Daoy (cell line): ENCODE results near the gene DOLPP1. TPM values are rescaled to one million over a fixed set of nuclear protein-coding genes. Genes with fewer than 3 reads are reported as not detected.

Source experiments
- DNase-seq: peaks from one replicate; pipeline ENCODE4 v3.0.0-alpha.2; 2015; ENCODE audit warnings: low read depth
- total RNA-seq: library from RNA; depleted of rRNA; stranded (reverse); fragments of >200 nt; shearing (Covaris generic); gene quantifications from 2 replicates; pipeline ENCODE4 v1.2.3, GENCODE V29; 2014

Gene DOLPP1
- total RNA-seq, 1 experiment from 2014 or later: 19.5 TPM

DNA sequence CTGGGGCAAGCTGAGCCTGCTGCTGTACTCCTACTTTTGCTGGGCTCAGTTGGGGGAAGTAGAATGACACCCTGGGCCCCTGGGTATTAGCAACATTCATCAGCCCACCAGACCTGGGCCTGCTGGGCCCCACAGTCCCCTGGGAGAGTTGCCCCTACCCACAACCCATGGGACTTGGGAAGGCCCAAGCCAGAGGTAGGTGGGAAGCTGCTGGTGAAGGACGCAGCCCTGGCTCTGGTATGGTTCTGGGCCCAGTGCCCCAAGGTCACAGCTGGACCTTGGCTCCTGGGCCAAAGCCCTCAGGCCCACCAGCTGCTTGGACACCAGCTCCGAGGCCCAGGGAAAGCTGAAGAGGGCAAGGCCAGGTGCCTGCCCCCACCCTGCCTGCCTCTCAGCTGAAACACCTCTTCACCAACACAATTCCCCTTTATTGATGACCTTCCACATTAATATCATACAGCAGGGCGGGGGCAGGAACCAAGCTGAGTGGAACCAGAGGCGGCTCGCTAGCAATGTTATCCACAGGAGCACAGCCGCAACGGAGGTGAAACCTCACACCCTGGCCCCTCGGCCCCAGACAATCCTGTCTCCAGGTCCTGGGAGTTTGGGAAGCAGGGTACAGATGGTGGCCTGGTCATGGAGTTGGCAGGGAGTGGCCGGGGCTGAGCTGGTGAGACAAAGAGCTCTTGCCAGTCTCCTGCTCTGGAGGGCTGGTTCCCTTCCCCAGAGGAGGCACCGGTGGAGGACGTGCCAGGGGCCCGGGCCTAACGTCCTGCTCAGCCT lies 13.7 kb downstream of the DOLPP1 start:
- DNase-seq: no peak

DNA sequence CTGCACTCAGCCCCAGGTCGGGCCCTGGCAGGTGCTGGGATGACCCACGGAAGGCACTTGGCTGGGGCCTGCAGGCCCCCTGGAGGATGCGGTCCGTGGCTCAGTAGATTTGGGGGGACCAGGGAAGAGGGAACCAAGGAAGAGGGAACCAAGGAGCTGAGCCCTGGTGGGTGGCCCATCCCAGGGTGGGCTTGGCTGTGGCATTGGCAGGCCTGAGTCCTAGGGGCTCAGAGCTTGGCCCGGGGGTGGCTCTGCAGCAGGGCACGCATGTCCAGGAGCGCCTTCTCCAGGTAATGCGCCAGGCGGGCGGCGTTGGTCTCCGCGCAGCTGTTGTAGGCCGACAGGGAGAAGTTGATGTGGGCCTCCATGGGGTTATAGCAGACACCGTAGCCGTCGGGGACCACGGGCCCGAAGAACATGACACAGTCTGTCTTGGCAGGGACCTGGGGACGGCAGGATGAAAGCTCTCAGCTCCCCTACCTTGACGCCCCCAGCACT lies 14.3 kb downstream of the DOLPP1 start:
- no peak for DNase-seq

DNA sequence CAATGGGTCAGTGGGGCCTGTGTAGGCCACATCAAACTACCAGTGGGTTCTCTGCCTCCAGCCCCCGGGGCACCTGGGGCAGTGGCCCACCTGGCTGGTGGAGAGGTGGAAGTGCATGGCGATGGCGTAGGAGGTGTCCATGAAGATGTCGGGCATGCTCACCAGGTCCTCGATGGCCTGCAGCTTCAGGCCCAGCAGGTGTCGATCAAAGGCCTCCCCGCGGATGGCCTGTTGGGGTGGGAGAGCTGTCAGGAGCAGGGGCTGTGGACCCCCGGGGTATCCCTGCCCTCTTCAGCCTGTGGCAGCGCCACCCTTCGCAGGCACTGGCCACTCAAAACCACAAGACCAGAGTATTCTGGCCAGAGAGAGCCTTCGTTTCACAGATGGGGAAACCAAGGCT lies 15.0 kb downstream of the DOLPP1 start:
- no peak for DNase-seq

DNA sequence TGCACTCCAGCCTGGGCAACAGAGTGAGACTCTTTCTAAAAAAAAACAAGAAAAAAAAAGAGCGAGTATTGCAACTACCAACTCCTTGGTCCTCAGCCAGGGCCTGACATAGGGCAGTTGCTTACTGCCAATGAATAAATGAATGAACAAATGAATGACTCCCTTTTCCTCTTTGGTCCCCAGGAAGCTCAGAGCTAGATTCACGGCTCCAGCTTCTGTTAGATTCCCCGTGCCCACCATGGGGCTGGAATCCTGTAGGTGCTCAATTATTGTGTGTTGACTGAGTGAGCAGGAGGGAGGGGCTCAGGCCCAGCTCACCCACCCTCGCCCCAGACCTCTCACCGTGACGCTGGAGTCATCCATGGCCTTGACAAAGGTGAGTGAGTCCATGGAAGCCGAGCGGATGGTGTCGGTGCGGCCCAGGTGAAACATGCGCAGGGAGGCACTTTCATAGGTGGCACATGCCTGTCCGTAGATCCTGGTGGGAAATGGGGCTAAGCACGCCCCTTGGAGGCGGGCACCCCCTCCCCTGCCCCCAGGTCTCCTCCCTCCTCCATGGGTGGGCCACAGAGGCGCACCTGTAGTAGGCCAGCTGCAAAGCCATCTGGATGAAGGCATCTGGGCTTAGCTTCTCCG lies 16.9 kb downstream of the DOLPP1 start:
- no peak for DNase-seq

DNA sequence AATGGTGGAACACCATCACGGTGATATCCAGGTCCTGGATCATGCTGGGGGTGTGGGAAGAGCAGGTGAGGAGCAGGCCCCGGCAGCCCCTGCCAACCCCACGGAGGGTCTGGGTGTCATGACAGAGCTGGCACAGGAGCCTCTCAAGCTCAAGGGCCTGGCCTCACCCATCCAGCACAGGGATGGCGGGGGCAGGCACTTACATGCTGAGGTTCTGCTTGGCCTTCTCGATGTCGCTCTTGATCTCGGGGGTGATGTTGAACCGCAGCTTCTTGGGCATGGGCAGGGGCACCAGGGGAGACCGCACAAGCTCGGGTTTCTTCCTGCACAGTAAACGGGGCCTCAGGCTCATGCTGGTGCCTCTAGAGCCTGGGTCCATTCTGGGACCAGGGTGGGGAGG lies 17.4 kb downstream of the DOLPP1 start:
- DNase-seq: no peak

DNA sequence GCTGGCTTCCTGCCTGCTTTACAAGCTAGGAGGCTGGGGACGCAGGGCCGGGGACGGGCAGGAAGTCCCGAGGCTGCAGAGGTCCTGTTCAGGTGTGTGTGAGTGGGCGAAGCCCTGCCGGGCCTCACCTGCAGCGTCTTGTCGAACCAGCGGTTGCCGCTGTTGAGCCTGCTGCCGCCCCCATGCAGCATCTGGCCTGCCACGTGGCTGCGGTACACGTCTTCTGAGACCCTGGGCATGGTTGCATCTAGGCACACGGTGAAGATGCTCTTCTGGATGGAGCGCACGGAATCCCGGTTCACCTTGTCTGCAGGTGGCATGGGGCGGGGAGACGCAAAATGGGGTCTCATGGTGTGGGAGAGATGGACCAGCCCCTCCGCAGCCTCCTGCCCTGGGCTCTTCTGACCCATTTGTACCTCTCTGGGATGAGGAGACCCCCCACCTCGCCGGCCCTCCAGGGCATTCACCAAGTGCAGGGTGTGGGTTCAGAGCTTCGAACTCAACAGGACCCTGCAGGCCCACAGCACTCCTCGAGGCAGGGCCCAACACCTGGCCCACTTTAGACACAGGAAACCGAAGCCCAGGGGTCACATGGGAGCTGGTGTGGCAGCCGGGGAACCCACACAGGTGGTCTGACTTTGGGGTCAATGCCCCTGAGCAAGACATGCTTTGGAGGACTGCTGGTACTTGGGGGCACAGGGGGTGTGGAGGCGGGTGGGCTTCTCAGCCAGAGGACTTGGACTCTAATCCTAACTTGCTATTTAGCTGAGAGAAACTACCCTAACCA lies 19.7 kb downstream of the DOLPP1 start:
- no peak for DNase-seq

DNA sequence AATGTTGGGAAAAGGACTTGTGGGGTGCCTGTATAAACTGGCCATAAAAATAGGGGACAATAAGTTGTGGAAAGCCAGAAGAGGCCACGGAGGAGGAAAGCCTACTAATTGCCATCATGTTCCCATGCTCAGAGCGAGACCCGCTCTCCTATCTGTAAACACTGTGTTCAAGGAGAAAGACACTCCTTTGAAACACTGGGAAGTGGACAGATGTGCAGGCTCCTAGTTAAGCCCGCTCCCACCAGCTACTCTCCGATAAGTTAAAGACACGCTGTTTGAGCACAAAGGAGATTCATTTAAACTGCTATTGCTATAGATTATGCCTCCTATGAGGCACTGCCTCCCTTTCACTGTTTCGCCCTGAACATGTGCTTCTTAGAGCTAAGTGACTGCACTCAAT lies 20.4 kb downstream of the DOLPP1 start:
- DNase-seq: no peak

DNA sequence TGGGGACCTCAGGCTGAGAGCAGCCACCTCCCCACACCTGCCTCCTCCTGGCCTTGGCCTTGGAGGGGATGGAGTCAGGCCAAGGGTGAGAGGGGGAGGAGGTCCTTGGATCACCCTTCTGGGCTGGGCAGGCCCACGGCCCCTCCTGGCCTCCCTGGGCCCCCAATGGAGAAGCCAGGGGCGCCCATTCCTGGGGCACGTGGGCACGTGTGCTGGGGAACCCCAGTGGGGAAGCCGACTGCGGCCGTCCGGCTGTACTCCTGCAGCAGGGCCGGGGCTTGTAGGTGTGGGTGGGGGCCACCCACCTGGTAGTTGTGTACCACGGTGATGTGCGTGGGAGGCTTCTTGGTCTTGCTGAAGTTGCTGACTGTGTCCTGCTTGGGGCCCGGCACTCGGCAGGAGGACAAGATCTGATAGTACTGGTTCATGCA lies 21.2 kb downstream of the DOLPP1 start:
- no peak for DNase-seq

DNA sequence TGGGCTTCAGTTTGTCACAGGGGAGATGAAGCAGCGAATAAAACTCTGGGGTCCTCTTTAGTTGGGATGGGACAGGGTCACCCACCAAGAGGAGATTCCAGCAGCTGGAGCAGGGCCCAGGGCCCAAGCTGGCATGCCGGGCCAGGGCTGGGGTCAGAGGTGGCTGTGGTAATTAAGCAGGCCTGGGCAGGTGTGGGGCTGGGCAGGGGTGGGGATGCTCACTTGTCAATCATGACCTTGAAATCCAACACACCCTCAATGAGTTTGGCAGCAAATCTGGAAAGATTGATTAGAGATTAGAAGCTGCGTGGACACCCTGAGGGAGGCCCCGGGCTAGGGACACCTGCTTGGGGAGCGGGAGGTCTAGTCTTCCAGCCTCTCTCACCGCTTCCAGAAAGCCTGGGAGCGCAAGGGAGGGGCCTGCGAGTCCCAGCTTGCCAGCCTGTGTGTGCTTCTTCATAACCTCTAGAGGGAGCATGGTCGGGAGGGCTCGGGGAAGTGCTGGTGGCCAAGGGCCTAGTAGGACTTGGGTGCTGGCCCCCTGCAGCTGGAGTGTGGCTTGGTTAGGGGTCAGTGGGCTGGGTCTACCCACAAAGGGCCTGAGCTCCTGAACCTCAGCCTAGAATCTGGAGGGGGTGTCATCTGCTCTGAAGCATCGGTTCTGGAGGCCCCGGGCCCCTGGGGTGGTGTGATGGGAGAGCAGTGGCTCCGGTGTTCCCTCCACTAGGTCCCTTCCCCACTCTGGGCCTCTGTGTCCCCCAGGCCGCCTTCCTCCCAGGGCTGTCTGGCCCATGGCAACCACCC lies 22.1 kb downstream of the DOLPP1 start:
- DNase-seq: peak; percentile 40

DNA sequence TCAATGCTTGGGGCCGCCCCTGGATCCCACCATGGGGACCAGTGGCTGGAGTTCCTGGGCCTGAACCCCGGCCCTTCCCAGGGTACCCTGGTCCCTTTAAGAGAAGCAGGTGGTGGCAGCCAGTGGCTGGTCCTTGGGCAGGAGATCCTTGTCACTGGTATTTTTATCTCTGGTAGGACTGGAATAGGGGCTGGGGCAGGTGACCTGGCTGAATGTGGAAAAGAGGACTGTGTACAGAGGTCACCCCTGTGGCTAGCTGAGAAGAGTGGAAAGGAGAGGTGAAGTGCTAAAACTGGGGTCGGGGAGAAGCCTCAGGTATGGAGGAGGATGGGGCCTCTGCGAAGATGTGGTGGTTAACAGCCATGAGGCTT lies 22.7 kb downstream of the DOLPP1 start:
- no peak for DNase-seq

DNA sequence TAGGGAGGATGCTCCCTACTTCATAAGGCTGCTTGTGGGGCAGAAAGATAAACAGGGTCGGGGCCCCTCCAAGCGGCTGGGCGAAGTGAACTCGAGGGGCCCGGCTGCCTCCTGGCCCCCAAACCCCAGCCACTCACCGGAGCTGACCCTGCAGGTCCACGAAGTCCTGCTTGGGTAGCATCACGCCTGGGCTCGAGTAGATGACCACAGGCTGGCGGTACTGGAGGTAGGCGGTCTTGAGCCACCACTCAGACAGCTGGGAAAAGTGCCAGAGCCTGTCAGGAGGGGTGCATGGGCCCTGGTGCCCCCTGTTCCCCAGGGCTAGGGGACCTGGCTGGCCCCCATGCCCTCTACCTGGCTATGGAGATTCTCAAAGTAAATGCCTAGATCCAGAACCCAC lies 23.1 kb downstream of the DOLPP1 start:
- DNase-seq: no peak

DNA sequence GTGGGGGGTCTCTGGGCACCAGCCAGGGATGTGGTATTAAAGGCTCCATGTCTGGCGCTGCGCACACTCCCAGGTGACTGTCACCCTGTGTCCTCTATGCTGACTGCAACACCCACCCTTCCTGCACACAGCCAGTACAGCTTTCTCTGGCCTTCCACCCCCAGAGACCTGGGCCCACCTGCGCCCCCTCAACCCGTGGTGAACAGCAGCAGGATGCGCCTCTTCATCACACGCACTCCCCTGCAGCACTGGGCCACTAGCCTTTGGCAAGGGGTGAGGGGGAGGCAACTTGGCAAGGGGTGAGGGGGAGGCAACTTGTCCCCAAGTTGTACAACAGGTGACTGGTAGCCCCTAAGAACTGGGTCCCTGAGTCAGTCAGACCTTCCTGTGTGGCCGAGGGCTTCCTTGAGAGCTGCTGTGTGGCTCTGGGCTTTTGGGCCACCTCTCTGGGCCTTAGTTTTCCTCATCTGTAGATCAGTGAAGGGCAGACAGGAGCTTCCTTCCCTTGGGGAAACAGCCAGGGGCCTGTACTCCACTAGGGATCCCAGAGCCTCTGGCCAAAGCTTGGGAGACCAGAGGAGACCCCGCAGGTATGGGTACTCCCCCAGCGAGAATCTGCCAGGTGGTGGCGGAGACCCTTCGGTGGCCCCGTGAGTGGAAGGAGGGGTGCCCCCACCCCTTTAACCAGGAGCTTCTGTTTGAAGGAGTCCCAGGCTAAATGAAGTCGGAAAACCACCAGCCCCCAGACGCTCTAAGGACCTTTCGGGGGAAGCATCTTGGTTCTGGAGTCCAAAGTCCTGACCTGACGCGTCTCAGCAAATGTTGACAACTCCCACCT lies 25.2 kb downstream of the DOLPP1 start:
- DNase-seq: no peak

DNA sequence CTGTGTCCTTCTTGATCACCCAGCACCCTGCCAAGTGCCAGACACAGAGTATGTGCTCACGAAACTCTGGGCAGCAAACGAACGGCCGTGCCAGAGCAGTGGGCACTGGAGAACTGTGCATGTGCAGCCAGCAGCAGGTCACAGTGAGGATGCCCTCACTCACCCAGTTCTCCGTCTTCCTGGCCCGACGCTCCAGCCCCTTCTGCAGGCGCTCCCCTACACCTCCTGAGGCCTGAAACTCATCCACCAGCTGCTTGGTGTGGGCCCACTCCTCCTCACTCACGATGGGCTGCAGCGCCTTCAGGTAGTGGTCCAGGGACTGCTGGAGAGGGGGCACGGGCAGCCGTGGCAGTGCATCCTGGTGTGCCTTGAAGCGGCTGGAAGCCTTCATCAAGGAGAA lies 26.7 kb downstream of the DOLPP1 start:
- no peak for DNase-seq

DNA sequence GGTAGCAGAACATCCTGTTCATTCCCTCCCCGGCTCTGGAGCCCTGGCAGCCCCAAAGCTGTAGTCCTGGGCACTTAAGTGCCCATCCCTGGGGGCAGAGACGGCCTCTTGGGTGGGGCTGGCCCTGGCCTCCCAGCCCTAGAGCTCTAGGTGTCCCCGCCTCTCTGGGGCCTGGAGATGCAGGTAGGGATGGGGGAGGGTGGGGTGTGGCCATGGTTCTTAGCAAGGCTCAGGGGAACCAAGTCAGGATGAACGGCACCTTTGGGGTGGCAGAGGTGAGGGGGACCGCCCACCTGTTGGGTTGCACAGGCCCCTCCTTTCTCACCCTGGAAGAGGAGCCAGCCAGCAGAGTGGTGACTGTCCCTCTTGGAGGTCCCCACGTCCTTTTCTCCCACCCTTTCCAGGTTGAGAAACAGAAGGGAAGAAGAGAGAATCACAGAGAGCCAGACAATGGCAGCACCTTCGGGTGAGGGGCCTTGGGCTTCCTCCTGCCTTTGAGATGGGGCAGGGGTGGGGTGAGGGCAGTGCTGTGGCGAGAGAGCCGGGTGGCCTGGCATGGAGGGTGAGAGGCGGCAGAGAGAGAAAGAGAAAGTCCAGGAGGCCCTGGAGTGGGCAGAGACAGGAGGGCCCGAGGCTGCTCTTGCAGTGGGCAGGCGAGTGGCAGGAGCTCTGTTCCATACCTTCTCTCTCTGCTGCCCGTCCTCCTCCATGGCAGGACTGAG lies 27.3 kb downstream of the DOLPP1 start:
- DNase-seq: no peak

DNA sequence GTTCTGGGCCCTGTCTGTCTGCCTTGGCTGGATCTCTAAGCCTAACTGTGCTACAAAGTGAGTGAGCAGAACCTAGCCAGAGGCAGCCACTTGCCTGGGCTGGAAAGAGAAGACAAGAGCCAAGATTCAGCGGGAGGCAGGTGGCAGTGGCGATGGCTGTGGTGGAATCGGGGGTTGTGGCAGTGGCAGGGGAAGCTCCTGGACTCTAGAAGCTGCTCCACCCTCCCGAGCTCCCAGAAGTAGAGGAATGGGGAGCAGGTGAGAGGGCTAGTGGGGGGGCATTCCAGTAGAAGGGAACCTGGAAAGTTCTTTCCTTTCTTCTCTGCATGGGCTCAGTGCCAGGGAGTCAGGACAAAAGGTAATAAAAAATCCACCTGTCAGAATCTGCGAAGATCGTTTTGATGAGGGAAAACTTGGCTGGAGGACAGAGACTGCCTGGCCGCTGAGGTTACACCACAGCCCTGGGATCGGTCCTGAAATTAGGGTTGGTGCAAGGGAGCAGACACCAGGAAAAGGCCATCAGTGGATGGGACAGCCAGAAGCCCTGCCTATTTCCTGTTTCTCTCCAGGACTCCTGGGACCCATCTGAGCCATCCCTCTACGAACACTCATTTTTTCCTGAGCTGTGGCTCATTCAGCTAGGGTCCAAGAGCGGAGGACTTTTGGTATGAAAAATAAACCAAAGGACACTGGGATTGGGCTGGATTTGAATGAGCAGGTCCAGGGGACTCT lies 28.1 kb downstream of the DOLPP1 start:
- no peak for DNase-seq

DNA sequence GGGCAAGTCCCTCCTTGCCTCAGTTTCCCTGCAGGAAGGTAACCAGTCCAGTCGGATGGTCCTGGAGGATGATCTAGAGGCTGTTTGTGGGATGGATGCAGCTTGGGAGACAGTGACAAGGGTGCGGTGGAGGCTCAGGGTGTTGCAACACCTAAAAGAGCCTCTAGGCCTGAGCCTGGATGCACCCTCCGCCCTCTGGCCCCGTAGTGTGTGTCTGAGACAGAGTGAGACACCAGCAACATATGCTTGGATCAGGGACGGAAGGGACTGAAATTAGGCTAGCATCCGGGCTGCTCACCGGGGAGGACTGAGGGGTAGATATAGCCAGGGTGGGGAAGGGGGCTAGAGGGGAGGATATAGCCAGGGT lies 28.6 kb downstream of the DOLPP1 start:
- DNase-seq: no peak

DNA sequence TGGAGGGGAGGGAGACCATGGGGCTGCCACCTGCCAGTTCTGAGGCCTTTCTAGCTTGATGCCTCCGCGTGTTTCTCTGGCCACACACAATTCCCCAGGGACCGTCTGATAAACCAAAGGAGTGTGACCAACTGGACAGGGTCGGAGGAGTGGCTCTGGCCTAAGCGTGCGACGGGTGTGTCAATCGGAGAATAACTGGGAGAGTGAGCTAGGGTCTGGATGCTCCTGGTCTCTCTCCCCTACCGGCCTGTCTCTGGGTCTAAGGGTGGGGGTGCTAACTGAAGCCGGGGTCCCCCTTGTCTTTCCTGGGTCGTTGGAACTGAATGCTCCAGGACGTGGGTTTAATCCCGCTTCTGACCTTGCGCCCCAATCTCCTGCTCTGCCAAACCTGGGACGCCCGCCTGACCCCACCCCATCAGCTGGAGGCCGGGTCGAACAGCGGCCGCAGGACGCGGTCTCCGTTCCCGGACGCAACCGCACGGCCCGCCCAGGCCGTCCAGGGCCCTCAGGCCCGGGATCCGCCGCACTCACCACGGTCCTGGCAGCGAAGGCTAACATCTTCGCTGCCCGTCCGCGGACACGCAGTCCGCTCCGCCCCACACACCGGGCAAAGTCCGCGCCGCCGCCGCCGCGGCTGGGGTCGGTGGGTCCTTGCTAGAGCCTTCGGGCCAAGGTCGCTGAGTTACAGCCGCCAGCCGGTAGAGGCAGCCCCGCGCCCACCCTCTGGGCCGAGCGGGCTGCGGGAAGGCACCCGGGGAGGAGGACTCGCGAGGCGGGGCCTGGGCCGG lies 29.2 kb downstream of the DOLPP1 start:
- DNase-seq: no peak

DNA sequence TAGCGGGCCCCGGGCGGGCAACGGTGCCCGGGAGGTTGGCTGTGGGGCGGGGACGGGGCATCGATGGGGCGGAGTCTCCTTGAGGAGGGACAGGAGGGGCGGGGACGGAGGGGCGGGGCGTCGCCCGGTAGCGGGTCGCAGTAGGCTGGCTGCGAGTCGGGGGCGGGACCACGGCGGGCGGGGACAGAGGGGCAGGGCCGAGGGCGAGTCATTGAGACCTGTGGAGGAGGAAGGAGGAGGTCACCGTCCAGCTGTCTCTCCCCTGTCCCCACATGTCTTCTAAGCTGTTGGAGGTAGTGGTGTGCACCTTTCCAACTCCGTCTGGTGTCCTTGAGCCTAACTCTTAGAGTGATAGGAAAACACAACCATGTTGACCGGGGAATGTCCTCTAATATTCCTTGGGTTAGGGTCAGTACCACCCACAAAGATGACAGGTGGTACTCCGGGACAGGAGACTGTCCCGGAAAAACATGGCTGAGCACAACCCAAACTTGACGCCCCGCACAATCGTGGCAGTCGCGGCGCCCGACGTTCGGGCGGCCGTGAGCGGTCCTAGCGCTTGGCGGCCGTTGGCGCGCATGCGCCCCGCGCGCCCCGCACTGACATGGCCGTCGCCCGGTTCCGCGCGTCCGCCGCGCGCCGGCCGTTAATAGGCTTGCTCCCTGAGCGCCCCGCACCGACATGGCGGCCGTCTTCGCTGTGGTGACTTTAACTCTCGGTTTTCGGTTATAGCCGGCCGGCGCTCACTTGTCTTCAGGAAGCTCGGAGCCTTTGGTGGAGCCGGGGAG lies 30.0 kb downstream of the DOLPP1 start, which contains the start of the genes CRAT and PTPA:
TSS of gene CRAT (minus strand) at position 54 of the 788 bp plus-strand sequence. CDS start 284 bp downstream, outside the sequence.
TSS of gene PTPA (plus strand) at position 676 of the 788 bp plus-strand sequence. CDS start 186 bp downstream, outside the sequence.
- DNase-seq: peak; percentile 89
